SK-N-SH (cell line): ENCODE measurements around the gene TYK2. TPM values are rescaled to one million over a fixed set of nuclear protein-coding genes. Genes with fewer than 3 reads are reported as not detected.

Experiments used
- CTCF ChIA-PET: fragments of 300-600, 350-600 bp; formaldehyde crosslinking; extraction: SDS; loops from one replicate; lab custom pipeline; 2021; lab: Yijun Ruan, JAX
- POLR2A ChIA-PET: fragments of 350-600 bp; sonication (Branson Sonifier 250); formaldehyde crosslinking; extraction: SDS; loops from one replicate; lab custom pipeline; 2020; ENCODE audit warnings: antibody characterized with exemption, inconsistent platforms; lab: Yijun Ruan, JAX
- DNase-seq: peaks from one replicate; pipeline ENCODE4 v3.0.0; 2012
- H2AFZ ChIP-seq: fragments of 200-600 bp; sonication (generic); 2 replicates; pipeline ENCODE4 v1.8.1; 2016; ENCODE audit warnings: antibody characterized with exemption, mild to moderate bottlenecking, low read depth
- H3F3A ChIP-seq: fragments of 200-600 bp; sonication (generic); replicated peaks from 2 replicates; pipeline ENCODE3; 2016; ENCODE audit warnings: antibody characterized with exemption, mild to moderate bottlenecking; ENCODE audit not compliant: insufficient read depth
- H3K27ac ChIP-seq, 2 experiments: fragments of 200-500 bp in 1 of 2; fragments of 200-600 bp in 1 of 2; sonication (Bioruptor generic) in 1 of 2; sonication (generic), shearing (Covaris generic) in 1 of 2; 2 replicates each; pipeline versions ENCODE4 v1.5.1 to v1.6.1; 2014 to 2016; ENCODE audit warnings: low read depth in 2 of 2, inconsistent platforms in 1 of 2, low read length in 1 of 2, mild to moderate bottlenecking in 1 of 2, mixed read lengths in 1 of 2
- H3K27me3 ChIP-seq: fragments of 200-600 bp; sonication (generic), shearing (Covaris generic); 2 replicates; pipeline ENCODE4 v1.6.1; 2016; ENCODE audit warnings: mixed run types; ENCODE audit not compliant: insufficient read depth
- H3K36me3 ChIP-seq, 2 experiments: fragments of 200-500 bp in 1 of 2; fragments of 200-600 bp in 1 of 2; sonication (Bioruptor generic) in 1 of 2; sonication (generic) in 1 of 2; replicated peaks in 1 of 2; 2 replicates each; pipeline versions ENCODE3 to v1.5.1; 2014 to 2016; ENCODE audit warnings: low read length in 1 of 2, mild to moderate bottlenecking in 1 of 2; ENCODE audit not compliant: insufficient read depth in 2 of 2, control insufficient read depth in 1 of 2
- H3K4me1 ChIP-seq, 2 experiments: fragments of 200-500 bp in 1 of 2; fragments of 200-600 bp in 1 of 2; sonication (Bioruptor generic) in 1 of 2; sonication (generic), shearing (Covaris generic) in 1 of 2; 2 replicates each; pipeline versions ENCODE4 v1.5.1 to v1.6.1; 2014 to 2016; ENCODE audit warnings: low read depth in 1 of 2, low read length in 1 of 2, mixed run types in 1 of 2; ENCODE audit not compliant: insufficient read depth in 2 of 2, control insufficient read depth in 1 of 2
- H3K4me2 ChIP-seq: fragments of 200-600 bp; sonication (generic), shearing (Covaris generic); 2 replicates; pipeline ENCODE4 v1.6.1; 2017; ENCODE audit warnings: mixed run types
- H3K4me3 ChIP-seq, 2 experiments: fragments of 200-500 bp in 1 of 2; fragments of 200-600 bp in 1 of 2; sonication (Bioruptor generic) in 1 of 2; sonication (generic), shearing (Covaris generic) in 1 of 2; 2 replicates each; pipeline versions ENCODE4 v1.5.1 to v1.8.1; 2014 to 2016; ENCODE audit warnings: low read depth in 2 of 2, inconsistent platforms in 1 of 2, low read length in 1 of 2, mild to moderate bottlenecking in 1 of 2, mixed read lengths in 1 of 2, moderate library complexity in 1 of 2
- H3K79me2 ChIP-seq: fragments of 200-600 bp; sonication (generic); 2 replicates; pipeline ENCODE4 v1.8.1; 2017; ENCODE audit warnings: mild to moderate bottlenecking; ENCODE audit not compliant: insufficient read depth
- H3K9ac ChIP-seq: fragments of 200-600 bp; sonication (generic); 2 replicates; pipeline ENCODE4 v1.6.1; 2017; ENCODE audit warnings: mixed run types
- H3K9me2 ChIP-seq: fragments of 200-600 bp; sonication (generic); 2 replicates; pipeline ENCODE4 v1.6.1; 2017; ENCODE audit warnings: mixed run types
- H3K9me3 ChIP-seq: fragments of 200-600 bp; sonication (generic); 2 replicates; pipeline ENCODE4 v1.6.1; 2017; ENCODE audit warnings: mixed run types, mild to moderate bottlenecking, moderate library complexity
- H4K20me1 ChIP-seq: fragments of 200-600 bp; sonication (generic); 2 replicates; pipeline ENCODE4 v1.6.1; 2017; ENCODE audit warnings: mild to moderate bottlenecking, mixed run types; ENCODE audit not compliant: insufficient read depth
- CHD2 ChIP-seq: fragments of 150-350 bp; IDR thresholded peaks from 2 replicates; pipeline ENCODE4 v1.6.1; 2018; ENCODE audit warnings: low read length; ENCODE audit not compliant: partially characterized antibody
- ELF1 ChIP-seq: IDR thresholded peaks from 2 replicates; pipeline ENCODE4 v1.4.0; 2012
- EP300 ChIP-seq, 2 experiments: IDR thresholded peaks; 2 replicates each; pipeline versions ENCODE4 v1.4.0 to v1.6.1; 2012; ENCODE audit warnings: borderline replicate concordance in 1 of 2, low read depth in 1 of 2, low read length in 1 of 2
- GABPA ChIP-seq: IDR thresholded peaks from 2 replicates; pipeline ENCODE4 v1.4.0; 2012; ENCODE audit warnings: low read depth, mild to moderate bottlenecking
- MXI1 ChIP-seq: IDR thresholded peaks from 2 replicates; pipeline ENCODE4 v1.6.1; 2012; ENCODE audit warnings: mild to moderate bottlenecking, low read depth, low read length, improper control_type of control experiment
- NFIC ChIP-seq: IDR thresholded peaks from 2 replicates; pipeline ENCODE4 v1.4.0; 2012; ENCODE audit warnings: borderline replicate concordance
- SIN3A ChIP-seq: IDR thresholded peaks from 2 replicates; pipeline ENCODE4 v1.6.1; 2012; ENCODE audit warnings: low read depth, mild to moderate bottlenecking, low read length, moderate library complexity, borderline replicate concordance
- TAF1 ChIP-seq: IDR thresholded peaks from 2 replicates; pipeline ENCODE4 v1.6.1; 2012; ENCODE audit warnings: low read depth, mild to moderate bottlenecking, low read length, moderate library complexity, borderline replicate concordance
- TCF12 ChIP-seq: IDR thresholded peaks from 2 replicates; pipeline ENCODE4 v1.4.0; 2012
- YY1 ChIP-seq: IDR thresholded peaks from 2 replicates; pipeline ENCODE4 v1.4.0; 2012; ENCODE audit warnings: low read depth, mild to moderate bottlenecking
- WGBS: methylation state at CpG from one replicate; pipeline ENCODE4 v1.1.6; 2017; ENCODE audit warnings: low lambda C conversion rate; 5-methylcytosine and 5-hydroxymethylcytosine counted together
- polyA plus RNA-seq, 3 experiments: library from polyadenylated mRNA; depleted of rRNA; stranded (reverse); fragments of >200 nt; gene quantifications; 2 replicates each; pipeline ENCODE4 v1.2.3, GENCODE V29; 2012
- TF ChIP-seq, protein P1 (sequence below): fragments of 150-350 bp; IDR thresholded peaks from 2 replicates; pipeline ENCODE4 v1.6.1; 2016; ENCODE audit warnings: mild to moderate bottlenecking, low read depth, low read length
- TF ChIP-seq, protein P2 (sequence below): fragments of 200-600 bp; sonication (generic); IDR thresholded peaks from 2 replicates; pipeline ENCODE4 v1.6.1; 2017; ENCODE audit warnings: antibody characterized with exemption, mild to moderate bottlenecking, moderate library complexity
- TF ChIP-seq, protein P3 (sequence below): IDR thresholded peaks from 2 replicates; pipeline ENCODE4 v1.4.0; 2012; ENCODE audit warnings: low read depth, borderline replicate concordance
- TF ChIP-seq, protein P4 (sequence below): IDR thresholded peaks from 2 replicates; pipeline ENCODE4 v1.4.0; 2012; ENCODE audit warnings: low read depth

The TYK2 gene
- polyA plus RNA-seq, 1 of the 3 experiments (the other 2 are of a cell fraction) = 44.6 TPM

DNA sequence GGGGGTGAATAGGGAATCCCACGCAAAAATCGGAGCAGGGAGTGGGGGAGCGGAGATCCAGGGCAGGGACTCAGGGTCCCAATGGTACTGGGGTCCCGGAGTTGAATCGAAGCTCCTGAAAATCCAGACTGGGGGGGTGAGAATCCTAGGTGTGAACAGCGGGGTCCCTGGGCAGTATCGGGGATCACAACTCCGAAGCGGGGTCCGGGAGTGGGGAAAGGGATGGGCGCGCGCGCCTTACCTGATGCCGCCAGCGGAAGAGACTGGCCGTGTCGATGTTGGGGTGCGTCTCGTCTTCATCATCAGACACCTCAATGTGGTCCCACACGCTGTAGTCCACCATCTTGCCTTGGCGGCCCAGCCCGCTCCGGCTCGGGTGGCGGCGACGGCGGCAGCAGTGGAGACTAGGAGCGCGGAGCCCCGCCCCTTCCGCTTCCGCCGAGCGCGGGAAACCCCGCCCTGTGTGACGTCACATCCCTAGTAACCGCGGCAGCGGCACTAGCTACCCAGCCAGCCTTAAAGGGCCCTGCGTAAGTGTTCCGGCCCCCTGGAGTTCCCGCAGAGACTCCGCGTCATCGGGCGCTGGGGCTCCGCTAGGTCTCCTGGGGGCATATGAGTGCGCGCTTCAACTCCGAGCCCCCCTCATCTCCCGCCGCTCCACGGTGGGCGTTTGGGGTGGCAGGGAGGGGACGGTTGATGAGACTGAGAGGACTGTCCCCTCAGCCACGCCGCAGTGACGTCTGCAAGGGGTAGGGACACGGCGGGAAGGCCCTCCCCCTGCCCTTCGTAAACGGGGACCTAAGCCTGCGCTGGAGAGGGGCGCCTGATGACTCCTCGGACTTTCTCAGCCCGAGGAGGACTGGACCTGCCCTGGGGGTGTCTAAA is 23.0 kb upstream of the TYK2 start, which contains the start of gene CDC37 (continued):
- TF ChIP-seq, protein P1, sequence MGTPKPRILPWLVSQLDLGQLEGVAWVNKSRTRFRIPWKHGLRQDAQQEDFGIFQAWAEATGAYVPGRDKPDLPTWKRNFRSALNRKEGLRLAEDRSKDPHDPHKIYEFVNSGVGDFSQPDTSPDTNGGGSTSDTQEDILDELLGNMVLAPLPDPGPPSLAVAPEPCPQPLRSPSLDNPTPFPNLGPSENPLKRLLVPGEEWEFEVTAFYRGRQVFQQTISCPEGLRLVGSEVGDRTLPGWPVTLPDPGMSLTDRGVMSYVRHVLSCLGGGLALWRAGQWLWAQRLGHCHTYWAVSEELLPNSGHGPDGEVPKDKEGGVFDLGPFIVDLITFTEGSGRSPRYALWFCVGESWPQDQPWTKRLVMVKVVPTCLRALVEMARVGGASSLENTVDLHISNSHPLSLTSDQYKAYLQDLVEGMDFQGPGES = no peak
- peak; percentile 84 for TF ChIP-seq YY1
- TF ChIP-seq, protein P2, sequence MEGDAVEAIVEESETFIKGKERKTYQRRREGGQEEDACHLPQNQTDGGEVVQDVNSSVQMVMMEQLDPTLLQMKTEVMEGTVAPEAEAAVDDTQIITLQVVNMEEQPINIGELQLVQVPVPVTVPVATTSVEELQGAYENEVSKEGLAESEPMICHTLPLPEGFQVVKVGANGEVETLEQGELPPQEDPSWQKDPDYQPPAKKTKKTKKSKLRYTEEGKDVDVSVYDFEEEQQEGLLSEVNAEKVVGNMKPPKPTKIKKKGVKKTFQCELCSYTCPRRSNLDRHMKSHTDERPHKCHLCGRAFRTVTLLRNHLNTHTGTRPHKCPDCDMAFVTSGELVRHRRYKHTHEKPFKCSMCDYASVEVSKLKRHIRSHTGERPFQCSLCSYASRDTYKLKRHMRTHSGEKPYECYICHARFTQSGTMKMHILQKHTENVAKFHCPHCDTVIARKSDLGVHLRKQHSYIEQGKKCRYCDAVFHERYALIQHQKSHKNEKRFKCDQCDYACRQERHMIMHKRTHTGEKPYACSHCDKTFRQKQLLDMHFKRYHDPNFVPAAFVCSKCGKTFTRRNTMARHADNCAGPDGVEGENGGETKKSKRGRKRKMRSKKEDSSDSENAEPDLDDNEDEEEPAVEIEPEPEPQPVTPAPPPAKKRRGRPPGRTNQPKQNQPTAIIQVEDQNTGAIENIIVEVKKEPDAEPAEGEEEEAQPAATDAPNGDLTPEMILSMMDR = no peak
- no peak for TF ChIP-seq EP300 (IDR thresholded peaks at IDR 0.05; ENCODE audit: borderline replicate concordance in 1 of 2, low read depth in 1 of 2, low read length in 1 of 2)

DNA sequence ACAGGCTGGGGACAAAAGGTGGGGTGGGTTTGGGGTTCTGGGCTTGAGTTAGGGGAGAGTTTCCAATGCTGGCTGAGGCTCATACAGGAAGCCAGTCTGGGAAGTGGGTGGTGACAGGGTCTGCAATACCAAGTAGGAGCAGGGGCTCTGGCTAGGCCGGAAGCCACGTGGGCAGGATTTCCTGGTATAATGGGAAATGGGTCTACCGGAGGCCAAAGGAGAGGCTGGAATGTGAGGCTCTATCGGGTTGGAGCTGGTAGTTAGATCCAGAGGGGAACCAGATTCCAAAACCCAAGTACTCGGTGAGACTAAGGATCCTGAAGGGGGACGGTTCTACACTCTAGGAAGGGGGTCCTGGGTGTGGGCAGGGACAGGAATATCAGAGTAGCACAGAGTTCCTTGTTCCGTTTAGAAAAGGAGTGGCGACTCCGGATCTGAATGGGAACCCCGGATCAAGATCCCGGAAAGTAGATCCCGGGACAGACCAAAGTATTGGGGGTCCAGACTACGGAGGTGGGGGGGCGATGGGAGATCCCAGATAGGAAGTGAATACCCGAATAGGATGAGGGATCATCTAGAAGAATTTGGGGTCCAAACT is 22.2 kb upstream of the TYK2 start:
- Histone ChIP-seq H3K27ac (peak overlapping the region; percentile 66 to 75; a peak in 3 of 4 replicates), H3K4me3 (peak overlapping the region; percentile 89 to 98), H3F3A (no peaks in the 10 kb centered on the region), H4K20me1 (peaks cover 43% of the 10 kb centered on the region), H3K4me2 (peak overlapping the region; percentile 96), H3K9ac (peak overlapping the region; percentile 94), H3K9me3 (no peaks in the 10 kb centered on the region), H3K36me3 (peaks cover 9 to 19% of the 10 kb centered on the region in 2 experiments), H2AFZ (0 out of 2 replicates have a peak overlapping the region, but pooled peaks have one; percentile 41), H3K27me3 (no peaks in the 10 kb centered on the region), H3K79me2 (peaks cover 59% of the 10 kb centered on the region), H3K9me2 (no peaks in the 10 kb centered on the region), H3K4me1 (peaks cover 9 to 15% of the 10 kb centered on the region in 2 experiments; a peak in 3 of 4 replicates)
- CTCF ChIA-PET = interaction anchor here (0.6 to 14.8 kb wide), 7 partner anchors 11 to 657 kb away, joined by 3 to 313 read pairs (median 11); partner anchors contain the start of genes ICAM1 and PDE4A
- under 1% methylated on average over 15 of the region's 15 CpGs for WGBS
- POLR2A ChIA-PET = no interaction called here
- peak; percentile 76 for DNase-seq
- peak; percentile 36; the same call in 1 of the 2 replicates for TF ChIP-seq TAF1
- no peak for TF ChIP-seq CHD2
- 0 out of 2 replicates have a peak, but pooled peaks have one; percentile 27 for TF ChIP-seq ELF1
- TF ChIP-seq, protein P3, sequence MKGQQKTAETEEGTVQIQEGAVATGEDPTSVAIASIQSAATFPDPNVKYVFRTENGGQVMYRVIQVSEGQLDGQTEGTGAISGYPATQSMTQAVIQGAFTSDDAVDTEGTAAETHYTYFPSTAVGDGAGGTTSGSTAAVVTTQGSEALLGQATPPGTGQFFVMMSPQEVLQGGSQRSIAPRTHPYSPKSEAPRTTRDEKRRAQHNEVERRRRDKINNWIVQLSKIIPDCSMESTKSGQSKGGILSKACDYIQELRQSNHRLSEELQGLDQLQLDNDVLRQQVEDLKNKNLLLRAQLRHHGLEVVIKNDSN = peak; percentile 77
- TF ChIP-seq MXI1 = peak; percentile 85
- TF ChIP-seq NFIC = no peak
- TF ChIP-seq TCF12 = no peak
- TF ChIP-seq GABPA = peak; percentile 70
- no peak for TF ChIP-seq EP300 (IDR thresholded peaks at IDR 0.05; ENCODE audit: borderline replicate concordance in 1 of 2, low read depth in 1 of 2, low read length in 1 of 2)
- TF ChIP-seq SIN3A = no peak
- TF ChIP-seq, protein P4, sequence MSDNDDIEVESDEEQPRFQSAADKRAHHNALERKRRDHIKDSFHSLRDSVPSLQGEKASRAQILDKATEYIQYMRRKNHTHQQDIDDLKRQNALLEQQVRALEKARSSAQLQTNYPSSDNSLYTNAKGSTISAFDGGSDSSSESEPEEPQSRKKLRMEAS = peak; percentile 58
